Measurements from ENCODE around the gene ABHD17C.

The ABHD17C gene

GRCh38 chr15:80778964-80779657, 84.0 kb downstream of the ABHD17C start, which contains the start of gene CEMIP:
Gene CEMIP, plus strand, starts transcription at chr15:80779370. Its CDS starts 94,510 bp downstream, at chr15:80873880.
- peak; percentile 46 for TF ChIP-seq CTCF (IDR thresholded peaks at IDR 0.05; ENCODE audit: insufficient read depth, low read depth, low read length, missing control alignments)
- DNase-seq (ENCODE audit: low read depth): peak; percentile 85
- peak within 1 kb of the TSS; percentile 51 for H3K4me3 ChIP-seq (ENCODE audit: low read length)

GRCh38 chr15:80779658-80780415, 84.7 kb downstream of the ABHD17C start:
- DNase-seq (ENCODE audit: low read depth): peak; percentile 80
- H3K4me3 ChIP-seq (ENCODE audit: low read length): peak overlapping the region; percentile 51
- TF ChIP-seq CTCF (IDR thresholded peaks at IDR 0.05; ENCODE audit: insufficient read depth, low read depth, low read length, missing control alignments): no peak

- peak overlapping the region; percentile 51 for H3K4me3 ChIP-seq (ENCODE audit: low read length)
- no peak for TF ChIP-seq CTCF (IDR thresholded peaks at IDR 0.05; ENCODE audit: insufficient read depth, low read depth, low read length, missing control alignments)
- DNase-seq (ENCODE audit: low read depth): peak; percentile 70
Observed at GRCh38 chr15:80780416-80781221, 85.5 kb downstream of the ABHD17C start.

GRCh38 chr15:80783260-80783659, 88.2 kb downstream of the ABHD17C start:
- H3K4me3 ChIP-seq (ENCODE audit: low read length): no peak overlapping the region
- TF ChIP-seq CTCF (IDR thresholded peaks at IDR 0.05; ENCODE audit: insufficient read depth, low read depth, low read length, missing control alignments): no peak
- DNase-seq (ENCODE audit: low read depth): no peak

GRCh38 chr15:80785335-80785734, 90.2 kb downstream of the ABHD17C start:
- TF ChIP-seq CTCF (IDR thresholded peaks at IDR 0.05; ENCODE audit: insufficient read depth, low read depth, low read length, missing control alignments): no peak
- DNase-seq (ENCODE audit: low read depth): peak; percentile 31
- no peak overlapping the region for H3K4me3 ChIP-seq (ENCODE audit: low read length)

GRCh38 chr15:80785811-80786354, 90.8 kb downstream of the ABHD17C start:
- no peak for TF ChIP-seq CTCF (IDR thresholded peaks at IDR 0.05; ENCODE audit: insufficient read depth, low read depth, low read length, missing control alignments)
- no peak for DNase-seq (ENCODE audit: low read depth)
- no peak overlapping the region for H3K4me3 ChIP-seq (ENCODE audit: low read length)
